NT2/D1 (cell line): Measurements from ENCODE around the gene PLEKHA5.

ENCODE experiments used
- DNase-seq: peaks from one replicate; pipeline ENCODE4 v3.0.0-alpha.2; 2011; ENCODE audit warnings: low read depth, low spot score
- H3K27me3 ChIP-seq: 2 replicates; pipeline ENCODE4 v1.6.0; 2011; ENCODE audit warnings: mild to moderate bottlenecking; ENCODE audit not compliant: insufficient read length, insufficient read depth
- H3K36me3 ChIP-seq: 2 replicates; pipeline ENCODE4 v1.6.1; 2011; ENCODE audit warnings: mild to moderate bottlenecking, low read length, mixed read lengths; ENCODE audit not compliant: insufficient read depth, insufficient read length
- H3K4me1 ChIP-seq: 2 replicates; pipeline ENCODE4 v1.5.1; 2011; ENCODE audit not compliant: insufficient read depth, insufficient read length
- H3K4me3 ChIP-seq: 2 replicates; pipeline ENCODE4 v1.5.1; 2011; ENCODE audit warnings: low read depth; ENCODE audit not compliant: insufficient read length
- H3K9ac ChIP-seq: 2 replicates; pipeline ENCODE4 v1.6.0; 2011; ENCODE audit warnings: low read depth; ENCODE audit not compliant: insufficient read length
- H3K9me3 ChIP-seq: 2 replicates; pipeline ENCODE4 v1.5.1; 2011; ENCODE audit warnings: mild to moderate bottlenecking, low read length; ENCODE audit not compliant: insufficient read depth
- SUZ12 ChIP-seq: IDR thresholded peaks from 2 replicates; pipeline ENCODE4 v1.6.1; 2011; ENCODE audit not compliant: insufficient read length, insufficient read depth; ENCODE audit errors: extremely low read depth
- YY1 ChIP-seq: IDR thresholded peaks from 2 replicates; pipeline ENCODE4 v1.6.1; 2011; ENCODE audit not compliant: insufficient read length, insufficient read depth
- ZNF274 ChIP-seq: IDR thresholded peaks from 2 replicates; pipeline ENCODE4 v1.6.1; 2011; ENCODE audit warnings: mild to moderate bottlenecking, low read depth, low read length

Gene PLEKHA5

GRCh38 chr12:19142499-19142898 lies 13.0 kb downstream of the PLEKHA5 start:
- peaks cover 57% of the 10 kb centered on the region for H3K36me3 ChIP-seq
- no peak overlapping the region for H3K9ac ChIP-seq
- peaks cover 3% of the 10 kb centered on the region for H3K4me1 ChIP-seq
- no peak for DNase-seq
- H3K9me3 ChIP-seq = no peaks in the 10 kb centered on the region
- TF ChIP-seq ZNF274 = no peak
- TF ChIP-seq YY1 = no peak
- no peak for TF ChIP-seq SUZ12
- H3K27me3 ChIP-seq = no peaks in the 10 kb centered on the region
- no peak overlapping the region for H3K4me3 ChIP-seq

DNA sequence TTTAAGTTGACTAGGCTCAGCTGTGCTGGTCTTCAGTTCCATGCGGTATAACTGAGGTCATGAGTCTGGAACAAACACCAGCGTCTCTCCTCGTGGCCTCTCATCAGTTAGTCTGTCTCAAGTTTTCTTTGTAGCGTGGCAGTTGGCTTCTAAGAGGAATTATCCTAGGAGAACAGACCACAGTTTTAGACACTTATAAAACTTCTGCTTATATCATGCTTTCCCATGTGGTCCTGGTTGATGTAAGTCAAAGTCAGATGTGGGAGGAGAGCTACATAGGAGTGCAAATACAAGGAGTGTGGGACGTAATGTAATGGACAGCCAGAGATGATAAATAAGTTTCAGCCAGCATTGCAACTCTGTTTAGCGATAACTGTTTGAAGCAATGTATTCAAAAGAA lies 14.8 kb downstream of the PLEKHA5 start:
- TF ChIP-seq SUZ12 (no peak), ZNF274 (no peak), YY1 (no peak)
- Histone ChIP-seq H3K9ac (no peak overlapping the region), H3K4me1 (no peaks in the 10 kb centered on the region), H3K27me3 (no peaks in the 10 kb centered on the region), H3K36me3 (peaks cover 52% of the 10 kb centered on the region), H3K9me3 (no peaks in the 10 kb centered on the region), H3K4me3 (no peak overlapping the region)
- DNase-seq = no peak

DNA sequence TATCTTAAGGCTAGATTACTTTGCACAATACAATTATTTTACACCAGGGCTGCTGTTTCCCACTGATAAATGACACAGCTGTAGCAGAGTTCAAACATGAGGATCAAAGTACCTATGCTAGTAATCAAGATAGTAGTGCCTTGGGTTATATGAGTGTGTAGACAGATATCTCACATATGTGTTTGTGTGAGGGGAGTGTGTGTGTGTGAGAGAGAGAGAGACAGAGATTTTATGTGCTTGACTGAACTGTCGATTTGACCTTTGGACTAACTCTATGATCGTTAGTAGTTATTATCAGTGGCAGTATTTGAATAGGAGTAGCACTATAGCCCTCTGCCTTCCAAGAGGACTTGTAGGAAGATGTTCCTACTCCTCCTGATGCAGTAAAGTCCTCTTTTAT lies 15.5 kb downstream of the PLEKHA5 start:
- Histone ChIP-seq H3K9me3 (no peaks in the 10 kb centered on the region), H3K36me3 (peaks cover 54% of the 10 kb centered on the region), H3K9ac (no peak overlapping the region), H3K4me1 (no peaks in the 10 kb centered on the region), H3K27me3 (no peaks in the 10 kb centered on the region), H3K4me3 (no peak overlapping the region)
- no peak for DNase-seq
- TF ChIP-seq YY1 = no peak
- no peak for TF ChIP-seq SUZ12
- TF ChIP-seq ZNF274 = no peak

GRCh38 chr12:19148860-19149259 lies 19.3 kb downstream of the PLEKHA5 start:
- Histone ChIP-seq H3K9me3 (no peaks in the 10 kb centered on the region), H3K36me3 (peaks cover 45% of the 10 kb centered on the region), H3K27me3 (no peaks in the 10 kb centered on the region), H3K9ac (no peak overlapping the region), H3K4me3 (no peak overlapping the region), H3K4me1 (no peaks in the 10 kb centered on the region)
- no peak for DNase-seq
- no peak for TF ChIP-seq SUZ12
- no peak for TF ChIP-seq YY1
- no peak for TF ChIP-seq ZNF274

DNA sequence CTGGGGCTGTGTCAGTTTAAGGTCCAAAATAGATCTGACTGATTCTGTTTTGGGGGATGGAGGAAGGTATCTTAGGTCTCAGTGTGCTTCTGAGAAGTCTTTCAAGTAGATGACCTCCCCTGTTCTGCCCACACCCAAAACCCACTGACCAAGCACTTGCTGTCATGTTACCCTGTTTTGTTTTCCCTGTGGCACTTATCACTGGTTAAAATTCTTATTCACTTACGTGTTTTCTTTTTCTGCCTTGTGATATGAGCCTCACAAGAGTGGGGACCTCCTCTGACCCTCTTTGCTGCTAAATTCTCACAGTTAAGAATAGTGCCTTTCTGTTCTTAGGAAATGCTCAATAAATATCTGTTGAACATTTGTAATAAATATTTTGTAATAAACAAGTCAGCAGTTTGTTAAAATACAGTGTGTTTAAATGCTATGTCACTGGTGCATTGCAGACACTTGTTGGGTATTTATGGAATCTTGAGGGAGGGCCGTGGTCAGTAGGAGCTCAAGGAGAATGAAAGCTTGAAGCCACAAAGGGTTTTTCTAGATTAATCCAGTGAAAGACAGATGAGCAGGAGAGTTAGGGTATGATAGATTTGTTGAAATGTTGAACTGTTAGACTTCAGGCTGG lies 20.9 kb downstream of the PLEKHA5 start:
- no peaks in the 10 kb centered on the region for H3K9me3 ChIP-seq
- TF ChIP-seq YY1 (no peak), ZNF274 (no peak)
- no peaks in the 10 kb centered on the region for H3K4me1 ChIP-seq
- no peak for DNase-seq
- no peak overlapping the region for H3K4me3 ChIP-seq
- H3K9ac ChIP-seq = no peak overlapping the region
- peaks cover 38% of the 10 kb centered on the region for H3K36me3 ChIP-seq
- H3K27me3 ChIP-seq = no peaks in the 10 kb centered on the region

- Histone ChIP-seq H3K4me1 (no peaks in the 10 kb centered on the region), H3K36me3 (peaks cover 33% of the 10 kb centered on the region), H3K9me3 (no peaks in the 10 kb centered on the region), H3K27me3 (no peaks in the 10 kb centered on the region), H3K9ac (no peak overlapping the region), H3K4me3 (no peak overlapping the region)
- no peak for TF ChIP-seq ZNF274
- TF ChIP-seq YY1 = no peak
- TF ChIP-seq SUZ12 = no peak
- DNase-seq = no peak
These were observed 21.8 kb downstream of the PLEKHA5 start for GRCh38 chr12:19151298-19151697.

- DNase-seq = no peak
- H3K4me3 ChIP-seq = no peak overlapping the region
- H3K9ac ChIP-seq = no peak overlapping the region
- no peaks in the 10 kb centered on the region for H3K4me1 ChIP-seq
- H3K27me3 ChIP-seq = no peaks in the 10 kb centered on the region
- H3K9me3 ChIP-seq = no peaks in the 10 kb centered on the region
- peaks cover 36% of the 10 kb centered on the region for H3K36me3 ChIP-seq
- no peak for TF ChIP-seq SUZ12
- TF ChIP-seq YY1 = no peak
- no peak for TF ChIP-seq ZNF274
These were observed 23.9 kb downstream of the PLEKHA5 start for GRCh38 chr12:19153396-19153795.
